ENCODE results near the gene ARF3. TPM values are rescaled to one million over a fixed set of nuclear protein-coding genes. Genes with fewer than 3 reads are reported as not detected.

Gene ARF3
- total RNA-seq, 1 experiment from 2014 or later = 166 TPM

DNA sequence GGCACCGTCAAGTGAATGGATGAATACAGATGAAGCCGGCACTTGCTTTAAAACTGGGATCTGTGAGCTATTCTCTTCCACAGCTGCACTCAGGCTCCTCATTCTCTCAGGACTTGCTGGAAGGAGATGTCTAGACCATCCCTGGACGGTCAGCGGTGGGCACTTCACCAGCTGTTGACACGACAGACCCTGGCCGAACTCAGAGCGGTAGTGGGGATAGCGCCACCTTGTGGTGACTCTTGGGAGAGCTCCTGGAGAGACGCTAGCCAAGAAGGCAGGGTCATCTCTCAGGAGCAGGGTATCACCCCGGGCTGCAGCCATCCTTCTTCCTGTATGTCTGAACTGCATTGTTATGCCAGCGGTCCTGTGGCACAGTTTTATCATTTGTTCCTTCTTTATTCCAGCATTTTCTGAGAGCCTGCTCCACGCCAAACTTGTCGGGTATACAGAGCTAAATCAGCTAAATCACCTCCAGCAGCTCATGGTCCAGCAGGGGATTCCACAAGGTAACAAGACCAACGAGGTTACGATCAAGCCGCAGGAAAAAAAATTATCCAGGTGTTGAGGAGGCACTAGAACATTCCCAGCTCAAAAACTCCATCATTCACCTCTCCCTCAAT is 30.9 kb upstream of the ARF3 start:
- ChIA-PET RAD21 (ENCODE audit: low non-redundant PET in 1 of 2, low total read pairs in 2 of 2, uncharacterized antibody in 2 of 2, unreplicated experiment in 2 of 2) (interaction anchor here (1.0 to 1.6 kb wide), 4 partner anchors 31 to 173 kb away, joined by 3 to 7 read pairs (median 4); partner anchors contain the start of gene ARF3 (in 1 of the 2)), POLR2A (interaction anchor here (0.6 to 1.3 kb wide), 4 partner anchors 10 to 135 kb away, joined by 3 to 5 read pairs (median 3); partner anchors contain the start of gene WNT1), CTCF (interaction anchor here (0.6 to 2.4 kb wide), 27 partner anchors 8 to 237 kb away, joined by 3 to 47 read pairs (median 4); partner anchors contain the start of genes ARF3, CACNB3, DDN and DDX23)
- no peak overlapping the region for H3K4me3 ChIP-seq (replicated peaks in 1 of 2; ENCODE audit: low read depth in 1 of 2, low read length in 2 of 2)
- intact Hi-C loops (cut with micrococcal nuclease) = no loop called here
- H3K9me3 ChIP-seq (ENCODE audit: control insufficient read depth in 1 of 2, insufficient read depth in 1 of 2, low read depth in 1 of 2, low read length in 2 of 2) = no peaks in the 10 kb centered on the region
- peak; percentile 92 for ATAC-seq
- no peak for TF ChIP-seq POLR2A (IDR thresholded peaks at IDR 0.05; ENCODE audit: borderline replicate concordance, extremely low read depth, insufficient read depth, insufficient read length)
- TF ChIP-seq, protein P1, sequence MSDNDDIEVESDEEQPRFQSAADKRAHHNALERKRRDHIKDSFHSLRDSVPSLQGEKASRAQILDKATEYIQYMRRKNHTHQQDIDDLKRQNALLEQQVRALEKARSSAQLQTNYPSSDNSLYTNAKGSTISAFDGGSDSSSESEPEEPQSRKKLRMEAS (IDR thresholded peaks at IDR 0.05) = no peak
- TF ChIP-seq, protein P2, sequence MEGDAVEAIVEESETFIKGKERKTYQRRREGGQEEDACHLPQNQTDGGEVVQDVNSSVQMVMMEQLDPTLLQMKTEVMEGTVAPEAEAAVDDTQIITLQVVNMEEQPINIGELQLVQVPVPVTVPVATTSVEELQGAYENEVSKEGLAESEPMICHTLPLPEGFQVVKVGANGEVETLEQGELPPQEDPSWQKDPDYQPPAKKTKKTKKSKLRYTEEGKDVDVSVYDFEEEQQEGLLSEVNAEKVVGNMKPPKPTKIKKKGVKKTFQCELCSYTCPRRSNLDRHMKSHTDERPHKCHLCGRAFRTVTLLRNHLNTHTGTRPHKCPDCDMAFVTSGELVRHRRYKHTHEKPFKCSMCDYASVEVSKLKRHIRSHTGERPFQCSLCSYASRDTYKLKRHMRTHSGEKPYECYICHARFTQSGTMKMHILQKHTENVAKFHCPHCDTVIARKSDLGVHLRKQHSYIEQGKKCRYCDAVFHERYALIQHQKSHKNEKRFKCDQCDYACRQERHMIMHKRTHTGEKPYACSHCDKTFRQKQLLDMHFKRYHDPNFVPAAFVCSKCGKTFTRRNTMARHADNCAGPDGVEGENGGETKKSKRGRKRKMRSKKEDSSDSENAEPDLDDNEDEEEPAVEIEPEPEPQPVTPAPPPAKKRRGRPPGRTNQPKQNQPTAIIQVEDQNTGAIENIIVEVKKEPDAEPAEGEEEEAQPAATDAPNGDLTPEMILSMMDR (IDR thresholded peaks at IDR 0.05 in 2 of 3, conservative IDR thresholded peaks at IDR 0.05 in 1 of 3; ENCODE audit: borderline replicate concordance in 1 of 3, insufficient read depth in 1 of 3, low read depth in 2 of 3, low read length in 2 of 3) = peak; percentile 58 to 95 (median 95); a peak in 5 of 6 replicates
- TF ChIP-seq RAD21 (IDR thresholded peaks at IDR 0.05; ENCODE audit: low read depth) = peak; percentile 48
- no peak for DNase-seq (ENCODE audit: low read depth, low spot score)
- H3K27ac ChIP-seq (ENCODE audit: low read depth, low read length) = no peak overlapping the region
- 0 out of 2 replicates have a peak, but pooled peaks cover 5% of the 10 kb centered on the region for H3K27me3 ChIP-seq (ENCODE audit: insufficient read depth, low read length)
- peaks cover 0 to 14% of the 10 kb centered on the region in 2 experiments; a peak in 3 of 4 replicates for H3K4me1 ChIP-seq (ENCODE audit: control insufficient read depth in 1 of 2, insufficient read depth in 2 of 2, low read length in 2 of 2)
- no peaks in the 10 kb centered on the region for H3K36me3 ChIP-seq (ENCODE audit: control insufficient read depth in 1 of 2, insufficient read depth in 2 of 2, low read length in 2 of 2)
- no peak overlapping the region for H3K9ac ChIP-seq (ENCODE audit: low read length)
- H3K4me2 ChIP-seq (ENCODE audit: low read length) = peak overlapping the region; percentile 35
- H3K9me2 ChIP-seq (ENCODE audit: insufficient read depth) = no peaks in the 10 kb centered on the region
- no peaks in the 10 kb centered on the region for H4K20me1 ChIP-seq (ENCODE audit: insufficient read depth)
- peak overlapping the region; percentile 39 for H2AFZ ChIP-seq (ENCODE audit: low read depth, low read length, poor library complexity, severe bottlenecking)
- H3K79me2 ChIP-seq (ENCODE audit: insufficient read depth, low read length) = no peaks in the 10 kb centered on the region
- BruUV-seq (replicated peaks) = no TSS peak

Data from HCT116 (cell line).